HL-60 (cell line): ENCODE results near the gene CD276.

Experiments
- CTCF ChIP-seq: IDR thresholded peaks from one replicate; pipeline ENCODE4 v1.5.1; 2011; ENCODE audit warnings: low read length, control low read depth, inconsistent platforms; ENCODE audit not compliant: insufficient read depth
- GABPA ChIP-seq: IDR thresholded peaks from 2 replicates; pipeline ENCODE4 v1.6.1; 2012; ENCODE audit warnings: low read depth
- POLR2AphosphoS5 ChIP-seq: IDR thresholded peaks from 2 replicates; pipeline ENCODE4 v1.6.1; 2012; ENCODE audit warnings: low read depth
- REST ChIP-seq: IDR thresholded peaks from 2 replicates; pipeline ENCODE4 v1.6.1; 2012; ENCODE audit warnings: low read depth; ENCODE audit not compliant: insufficient replicate concordance
- SPI1 ChIP-seq: IDR thresholded peaks from 2 replicates; pipeline ENCODE4 v1.6.1; 2012; ENCODE audit warnings: low read depth, mild to moderate bottlenecking, borderline replicate concordance

GRCh38 chr15:73688455-73688854 is 4.3 kb downstream of the CD276 start:
- TF ChIP-seq CTCF (no peak), SPI1 (no peak), GABPA (no peak), POLR2AphosphoS5 (no peak), REST (no peak)
